HepG2 (cell line): ENCODE results near the gene ESF1. TPM values are rescaled to one million over a fixed set of nuclear protein-coding genes. Genes with fewer than 3 reads are reported as not detected.

Experiments
- CREM ChIP-seq, 2 experiments: sonication (generic) in 1 of 2; formaldehyde crosslinking in 1 of 2; IDR thresholded peaks; 2 replicates each; pipeline versions ENCODE4 v1.4.0 to v1.6.1; 2016 to 2020; ENCODE audit warnings: antibody characterized with exemption in 1 of 2, mild to moderate bottlenecking in 1 of 2, missing genetic modification reagents in 1 of 2
- FOXA3 ChIP-seq: IDR thresholded peaks from 2 replicates; pipeline ENCODE4 v1.6.1; 2016; ENCODE audit warnings: missing genetic modification reagents, missing compliant biosample characterization
- GATAD2A ChIP-seq: IDR thresholded peaks from 2 replicates; pipeline ENCODE4 v1.6.1; 2016
- HNF4G ChIP-seq, 2 experiments: sonication (generic) in 1 of 2; formaldehyde crosslinking in 1 of 2; IDR thresholded peaks; 2 replicates each; pipeline versions ENCODE4 v1.4.0 to v1.6.1; 2011 to 2020; ENCODE audit warnings: borderline replicate concordance in 2 of 2, low read depth in 2 of 2, mild to moderate bottlenecking in 2 of 2, low read length in 1 of 2, missing genetic modification reagents in 1 of 2, moderate library complexity in 1 of 2
- HNRNPUL1 ChIP-seq: fragments of 200-400 bp; formaldehyde crosslinking; IDR thresholded peaks from 2 replicates; pipeline ENCODE4 v1.6.1; 2017; ENCODE audit warnings: low read depth, mild to moderate bottlenecking, low read length, moderate library complexity
- KAT8 ChIP-seq: IDR thresholded peaks from 2 replicates; pipeline ENCODE4 v1.6.1; 2016; ENCODE audit warnings: missing genetic modification reagents, missing compliant biosample characterization
- PAWR ChIP-seq: sonication (generic); formaldehyde crosslinking; IDR thresholded peaks from 2 replicates; pipeline ENCODE4 v1.4.0; 2020; ENCODE audit warnings: missing genetic modification reagents, mild to moderate bottlenecking, borderline replicate concordance
- POLR2AphosphoS2 ChIP-seq: IDR thresholded peaks from 2 replicates; pipeline ENCODE4 v1.6.1; 2011; ENCODE audit warnings: low read depth, low read length, improper control_type of control experiment
- PTBP1 ChIP-seq: fragments of 200-400 bp; formaldehyde crosslinking; IDR thresholded peaks from 2 replicates; pipeline ENCODE4 v1.6.1; 2018; ENCODE audit warnings: low read length, low read depth; ENCODE audit not compliant: poor library complexity, severe bottlenecking
- SMAD1 ChIP-seq: sonication (generic); formaldehyde crosslinking; IDR thresholded peaks from 2 replicates; pipeline ENCODE4 v1.4.0; 2020; ENCODE audit warnings: missing genetic modification reagents, low read depth, mild to moderate bottlenecking, borderline replicate concordance
- THAP9 ChIP-seq: sonication (generic); formaldehyde crosslinking; IDR thresholded peaks from 2 replicates; pipeline ENCODE4; 2020; ENCODE audit warnings: missing genetic modification reagents, mild to moderate bottlenecking, borderline replicate concordance
- TMF1 ChIP-seq: sonication (generic); formaldehyde crosslinking; IDR thresholded peaks from 2 replicates; pipeline ENCODE4 v1.8.1; 2022; ENCODE audit warnings: low read depth, missing genetic modification reagents
- TOE1 ChIP-seq: sonication (generic); formaldehyde crosslinking; IDR thresholded peaks from 2 replicates; pipeline ENCODE4 v1.4.0; 2020; ENCODE audit warnings: mild to moderate bottlenecking, missing genetic modification reagents
- TOPORS ChIP-seq: sonication (generic); formaldehyde crosslinking; IDR thresholded peaks from 2 replicates; pipeline ENCODE4 v1.8.0; 2023; ENCODE audit warnings: mild to moderate bottlenecking, missing genetic modification reagents
- XBP1 ChIP-seq: sonication (generic); formaldehyde crosslinking; IDR thresholded peaks from 2 replicates; pipeline ENCODE4 v1.5.0; 2020; ENCODE audit warnings: missing genetic modification reagents
- ZBTB21 ChIP-seq: sonication (generic); formaldehyde crosslinking; IDR thresholded peaks from 2 replicates; pipeline ENCODE4 v1.4.0; 2020; ENCODE audit warnings: missing genetic modification reagents
- ZBTB34 ChIP-seq: sonication (generic); formaldehyde crosslinking; IDR thresholded peaks from 2 replicates; pipeline ENCODE4 v1.8.0; 2022; ENCODE audit warnings: mild to moderate bottlenecking, missing genetic modification reagents
- ZBTB7B ChIP-seq: sonication (generic); formaldehyde crosslinking; IDR thresholded peaks from 2 replicates; pipeline ENCODE4 v1.4.0; 2020; ENCODE audit warnings: missing genetic modification reagents
- ZFP82 ChIP-seq: sonication (generic); formaldehyde crosslinking; IDR thresholded peaks from 2 replicates; pipeline ENCODE4 v1.5.1; 2020; ENCODE audit warnings: mild to moderate bottlenecking, missing genetic modification reagents, borderline replicate concordance
- ZNF124 ChIP-seq: sonication (generic); formaldehyde crosslinking; IDR thresholded peaks from 2 replicates; pipeline ENCODE4 v1.4.0; 2020; ENCODE audit warnings: missing genetic modification reagents
- ZNF274 ChIP-seq: sonication (generic); formaldehyde crosslinking; IDR thresholded peaks from 2 replicates; pipeline ENCODE4 v1.5.1; 2020; ENCODE audit warnings: mild to moderate bottlenecking, missing genetic modification reagents
- ZNF780A ChIP-seq: sonication (generic); formaldehyde crosslinking; IDR thresholded peaks from 2 replicates; pipeline ENCODE4 v1.8.0; 2022; ENCODE audit warnings: mild to moderate bottlenecking, missing genetic modification reagents, moderate library complexity
- ZNF816 ChIP-seq: sonication (generic); formaldehyde crosslinking; IDR thresholded peaks from 2 replicates; pipeline ENCODE4 v1.8.0; 2022; ENCODE audit warnings: missing genetic modification reagents, mild to moderate bottlenecking, borderline replicate concordance
- ZSCAN31 ChIP-seq: sonication (generic); formaldehyde crosslinking; IDR thresholded peaks from 2 replicates; pipeline ENCODE4 v1.5.0; 2020; ENCODE audit warnings: low read depth, mild to moderate bottlenecking, missing genetic modification reagents
- polyA plus RNA-seq, 8 experiments: library from polyadenylated mRNA; depleted of rRNA in 3 of 8; stranded (reverse) in 7 of 8; unstranded in 1 of 8; fragments of >200 nt; fragmentation: Illumina TruSeq in 4 of 8; extraction: Trizol in 4 of 8; gene quantifications; 2 replicates each; pipeline versions ENCODE4 v1.2.1 to v1.2.3, GENCODE V29; 2011 to 2016; ENCODE audit warnings: low read depth in 4 of 8, missing spikeins in 1 of 8, mixed read lengths in 1 of 8; ENCODE audit not compliant: insufficient read depth in 1 of 8
- total RNA-seq, 5 experiments: library from RNA; depleted of rRNA; stranded (reverse); fragments of >200 nt; fragmentation: Illumina TruSeq; extraction: Trizol; gene quantifications; 2 replicates each; pipeline ENCODE4 v1.2.3, GENCODE V29; 2016; ENCODE audit warnings: low read depth in 1 of 5
- TF ChIP-seq, protein P1 (sequence below): sonication (generic); formaldehyde crosslinking; IDR thresholded peaks from 2 replicates; pipeline ENCODE4 v1.5.0; 2020; ENCODE audit warnings: missing genetic modification reagents

The ESF1 gene
- total and polyA plus RNA-seq, 2 of the 13 experiments (the other 11 are each of a cell fraction or from before 2014, with no cell fraction given), result 7.3 to 66.9 TPM

DNA sequence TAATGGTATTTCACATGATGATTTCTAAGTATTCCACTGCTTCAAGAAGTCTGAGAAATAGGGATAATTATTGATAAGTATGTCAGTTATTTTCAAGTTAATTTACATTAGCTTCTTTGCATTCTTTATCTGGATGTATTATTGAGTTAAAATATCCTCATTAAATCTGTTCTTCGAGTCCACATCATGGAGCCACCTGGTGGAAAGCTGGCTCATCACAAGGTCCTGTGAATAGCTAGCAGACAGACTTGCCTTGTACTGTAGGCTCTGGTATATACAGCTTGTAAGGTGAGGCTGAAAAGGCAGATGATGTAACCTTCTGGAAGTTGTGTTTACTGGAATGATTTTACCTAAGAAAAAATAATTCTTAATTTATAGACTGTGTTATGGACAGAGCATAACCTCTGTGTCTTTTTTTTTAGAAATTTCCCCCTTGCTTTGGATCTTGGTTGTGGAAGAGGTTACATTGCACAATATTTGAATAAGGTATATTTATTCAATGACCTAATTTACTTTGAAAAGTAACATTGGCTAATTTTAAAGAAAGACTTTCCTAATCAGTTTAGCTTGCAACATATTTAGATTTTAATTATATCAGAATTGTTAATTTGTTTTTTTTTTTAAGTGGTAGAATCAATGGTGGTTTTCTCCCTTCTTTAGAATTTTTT lies 3.6 kb upstream of the ESF1 start (continued):
- no peak for TF ChIP-seq ZNF780A
- no peak for TF ChIP-seq HNRNPUL1
- no peak for TF ChIP-seq PTBP1
- TF ChIP-seq ZBTB34 (CRISPR knock-in tag), result no peak
- no peak for TF ChIP-seq ZNF816 (CRISPR knock-in tag)
- TF ChIP-seq ZSCAN31 (CRISPR knock-in tag), result no peak
- TF ChIP-seq XBP1 (CRISPR knock-in tag), result no peak
- no peak for TF ChIP-seq TMF1 (CRISPR knock-in tag)
- TF ChIP-seq CREM (IDR thresholded peaks at IDR 0.05), result peak; percentile 52; the same call in 1 of the 2 replicates
- no peak for TF ChIP-seq CREM (CRISPR knock-in tag; IDR thresholded peaks at IDR 0.05)
- TF ChIP-seq ZFP82, result no peak
- TF ChIP-seq, protein P1, sequence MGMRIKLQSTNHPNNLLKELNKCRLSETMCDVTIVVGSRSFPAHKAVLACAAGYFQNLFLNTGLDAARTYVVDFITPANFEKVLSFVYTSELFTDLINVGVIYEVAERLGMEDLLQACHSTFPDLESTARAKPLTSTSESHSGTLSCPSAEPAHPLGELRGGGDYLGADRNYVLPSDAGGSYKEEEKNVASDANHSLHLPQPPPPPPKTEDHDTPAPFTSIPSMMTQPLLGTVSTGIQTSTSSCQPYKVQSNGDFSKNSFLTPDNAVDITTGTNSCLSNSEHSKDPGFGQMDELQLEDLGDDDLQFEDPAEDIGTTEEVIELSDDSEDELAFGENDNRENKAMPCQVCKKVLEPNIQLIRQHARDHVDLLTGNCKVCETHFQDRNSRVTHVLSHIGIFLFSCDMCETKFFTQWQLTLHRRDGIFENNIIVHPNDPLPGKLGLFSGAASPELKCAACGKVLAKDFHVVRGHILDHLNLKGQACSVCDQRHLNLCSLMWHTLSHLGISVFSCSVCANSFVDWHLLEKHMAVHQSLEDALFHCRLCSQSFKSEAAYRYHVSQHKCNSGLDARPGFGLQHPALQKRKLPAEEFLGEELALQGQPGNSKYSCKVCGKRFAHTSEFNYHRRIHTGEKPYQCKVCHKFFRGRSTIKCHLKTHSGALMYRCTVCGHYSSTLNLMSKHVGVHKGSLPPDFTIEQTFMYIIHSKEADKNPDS (CRISPR knock-in tag), result no peak
- no peak for TF ChIP-seq THAP9
- no peak for TF ChIP-seq TOPORS
- peak; percentile 47; the same call in 1 of the 2 replicates for TF ChIP-seq FOXA3
- TF ChIP-seq TOE1 (CRISPR knock-in tag), result no peak
- TF ChIP-seq ZBTB7B (CRISPR knock-in tag), result no peak
- TF ChIP-seq ZNF274 (CRISPR knock-in tag), result no peak
- TF ChIP-seq GATAD2A (CRISPR knock-in tag), result peak; percentile 50
- TF ChIP-seq ZNF124, result no peak
- 0 out of 2 replicates have a peak, but pooled peaks have one; percentile 13 for TF ChIP-seq KAT8
- TF ChIP-seq PAWR (CRISPR knock-in tag), result no peak
- no peak for TF ChIP-seq POLR2AphosphoS2
- TF ChIP-seq ZBTB21 (CRISPR knock-in tag), result no peak
- TF ChIP-seq HNF4G (IDR thresholded peaks at IDR 0.05; ENCODE audit: borderline replicate concordance, low read depth, low read length), result no peak
- no peak for TF ChIP-seq HNF4G (CRISPR knock-in tag; IDR thresholded peaks at IDR 0.05; ENCODE audit: borderline replicate concordance, low read depth)
- TF ChIP-seq SMAD1, result no peak
